Stomach (tissue), 9 donors: Measurements from ENCODE around the gene HDAC2. TPM values are rescaled to one million over a fixed set of nuclear protein-coding genes. Genes with fewer than 3 reads are reported as not detected.
"Not testable (repeated sequence)": the region's sequence is repeated elsewhere in the genome, so short reads cannot be mapped to it uniquely, and the experiment has no call there.

Experiments used
- DNase-seq, 2 donors: peaks; one replicate each; pipeline versions ENCODE4 v3.0.0 to v3.0.0-alpha.2; 2013 to 2019
- H3K27ac ChIP-seq, 5 donors: fragments of 200-600 bp in 4 of 5; sonication (generic) in 4 of 5; one replicate each; pipeline ENCODE4 v1.5.1; 2013 to 2019; ENCODE audit warnings: mild to moderate bottlenecking in 1 of 5, moderate library complexity in 1 of 5
- H3K27me3 ChIP-seq, 3 donors: fragments of 200-600 bp; sonication (generic); one replicate each; pipeline ENCODE4 v1.5.1; 2017 to 2019; ENCODE audit warnings: mixed run types in 1 of 3
- H3K36me3 ChIP-seq, 4 donors: fragments of 200-600 bp; sonication (generic); 1 replicate in 3 of 4; 2 replicates in 1 of 4; pipeline ENCODE4 v1.5.1; 2016 to 2019
- H3K4me1 ChIP-seq, 4 donors: fragments of 200-600 bp; sonication (generic); one replicate each; pipeline ENCODE4 v1.5.1; 2016 to 2019
- H3K4me3 ChIP-seq, 4 donors: fragments of 200-600 bp; sonication (generic) in 3 of 4; one replicate each; pipeline ENCODE4 v1.5.1; 2016 to 2019; ENCODE audit warnings: mild to moderate bottlenecking in 1 of 4
- H3K9me3 ChIP-seq, 4 donors: fragments of 200-600 bp; sonication (generic); one replicate each; pipeline ENCODE4 v1.5.1; 2016 to 2019
- CTCF ChIP-seq, 7 experiments: fragments of 450-650 bp in 4 of 7; fragments of 200-600 bp in 3 of 7; sonication (generic) in 3 of 7; IDR thresholded peaks; one replicate each; pipeline ENCODE4 v1.5.1; 2016 to 2019; ENCODE audit warnings: antibody characterized with exemption in 7 of 7, control low read depth in 2 of 7, mild to moderate bottlenecking in 1 of 7
- EP300 ChIP-seq: sonication (generic); formaldehyde crosslinking; IDR thresholded peaks from one replicate; pipeline ENCODE4 v1.6.1; 2017; ENCODE audit warnings: antibody characterized with exemption
- POLR2A ChIP-seq, 4 donors: fragments of 450-650 bp; IDR thresholded peaks; one replicate each; pipeline ENCODE4 v1.6.1; 2016; ENCODE audit warnings: antibody characterized with exemption in 4 of 4, control low read depth in 2 of 4, mild to moderate bottlenecking in 1 of 4, moderate library complexity in 1 of 4
- POLR2AphosphoS5 ChIP-seq, 3 donors: sonication (generic); formaldehyde crosslinking; IDR thresholded peaks; one replicate each; pipeline ENCODE4 v1.6.1; 2016; ENCODE audit warnings: antibody characterized with exemption in 3 of 3
- WGBS, 5 donors: extraction: QIAGEN DNeasy Blood & Tissue Kit in 3 of 5; methylation state at CpG; one replicate each; pipeline versions ENCODE4 v1.1.5 to v1.1.7; 2013 to 2018; 5-methylcytosine and 5-hydroxymethylcytosine counted together
- intact Hi-C: fragments of 100-400 bp; cut with DNase I; formaldehyde crosslinking; loops from one replicate; pipeline ENCODE4 v1.15.1; 2023; ENCODE audit warnings: low total_unique reads
- polyA plus RNA-seq, 3 donors: library from polyadenylated mRNA; stranded (reverse); fragments of 200-250 nt; gene quantifications; one replicate each; pipeline ENCODE4 v1.2.3, GENCODE V29; 2013
- total RNA-seq, 5 donors: library from RNA; depleted of rRNA; stranded (reverse); fragments of >200 nt; gene quantifications; one replicate each; pipeline versions ENCODE4 v1.1.0 to v1.2.3, GENCODE V29; 2014 to 2016
- donor health status: healthy with polysubstance abuse.
- donor health status: Bipolar disorder and iron deficiency.
- donor health status: healthy.

The HDAC2 gene
- total and polyA plus RNA-seq, 8 donors: 11.0 to 106 (median 57.4) TPM

- 78 to 84% (median 81%) methylated on average over 6 of the region's 6 CpGs for WGBS, 5 donors
- DNase-seq: peak in 1 of 2 donors; percentile 85
- Histone ChIP-seq H3K9me3 (no peaks in the 10 kb centered on the region), H3K27ac (no peak overlapping the region), H3K36me3 (peaks cover 7 to 42% (median 36%) of the 10 kb centered on the region in 4 donors), H3K4me1 (no peaks in the 10 kb centered on the region), H3K27me3 (no peaks in the 10 kb centered on the region), H3K4me3 (no peak overlapping the region)
- intact Hi-C loops: no loop called here
- TF ChIP-seq EP300 (no peak), CTCF (IDR thresholded peaks at IDR 0.05) (peak in 5 of 7 experiments; percentile 43 to 78 (median 67))
Measured at GRCh38 chr6:113936093-113936934, 34.6 kb downstream of the HDAC2 start.

GRCh38 chr6:113934101-113934500 lies 36.8 kb downstream of the HDAC2 start:
- H3K4me3 ChIP-seq: no peak overlapping the region
- no peak overlapping the region for H3K27ac ChIP-seq
- no peak for DNase-seq
- 92 to 100% (median 99%) methylated on average over 2 of the region's 2 CpGs for WGBS, 5 donors
- H3K27me3 ChIP-seq: no peaks in the 10 kb centered on the region
- intact Hi-C loops: no loop called here
- TF ChIP-seq POLR2A (IDR thresholded peaks at IDR 0.05) (no peak), CTCF (IDR thresholded peaks at IDR 0.05) (no peak), EP300 (no peak), POLR2AphosphoS5 (IDR thresholded peaks at IDR 0.05) (no peak)
- peaks cover 6 to 20% (median 15%) of the 10 kb centered on the region in 4 donors for H3K36me3 ChIP-seq
- H3K9me3 ChIP-seq: peaks cover 0 to 14% (median 6%) of the 10 kb centered on the region in 4 donors
- no peaks in the 10 kb centered on the region for H3K4me1 ChIP-seq

GRCh38 chr6:113931907-113932306 lies 39.0 kb downstream of the HDAC2 start:
- H3K4me1 ChIP-seq, H3K27me3 ChIP-seq, H3K4me3 ChIP-seq, DNase-seq, H3K27ac ChIP-seq, intact Hi-C loops, H3K36me3 ChIP-seq: not testable (repeated sequence)
- 91 to 98% (median 93%) methylated on average over 13 to 23 of the region's 23 CpGs for WGBS, 5 donors
- peaks cover 0 to 16% (median 8%) of the 10 kb centered on the region in 4 donors for H3K9me3 ChIP-seq

- Histone ChIP-seq H3K4me1 (no peaks in the 10 kb centered on the region), H3K27ac (no peak overlapping the region), H3K9me3 (peaks cover 0 to 16% (median 8%) of the 10 kb centered on the region in 4 donors), H3K4me3 (no peak overlapping the region), H3K36me3 (no peaks in the 10 kb centered on the region), H3K27me3 (no peaks in the 10 kb centered on the region)
- intact Hi-C loops: no loop called here
- no peak for DNase-seq
- TF ChIP-seq POLR2AphosphoS5 (IDR thresholded peaks at IDR 0.05) (no peak), CTCF (IDR thresholded peaks at IDR 0.05) (no peak)
Measured at GRCh38 chr6:113930183-113930582, 40.8 kb downstream of the HDAC2 start.

GRCh38 chr6:113927001-113927400 lies 43.9 kb downstream of the HDAC2 start:
- no peaks in the 10 kb centered on the region for H3K4me1 ChIP-seq
- no peak for TF ChIP-seq CTCF (IDR thresholded peaks at IDR 0.05)
- no peak for TF ChIP-seq POLR2A (IDR thresholded peaks at IDR 0.05)
- TF ChIP-seq EP300: no peak
- no peak for TF ChIP-seq POLR2AphosphoS5 (IDR thresholded peaks at IDR 0.05)
- 31 to 50% (median 44%) methylated on average over 2 of the region's 2 CpGs for WGBS, 5 donors

More at GRCh38 chr6:113927001-113927400, 43.9 kb downstream of the HDAC2 start:
- H3K9me3 ChIP-seq: peaks cover 0 to 16% (median 8%) of the 10 kb centered on the region in 4 donors
- no peaks in the 10 kb centered on the region for H3K27me3 ChIP-seq
- no peak overlapping the region for H3K27ac ChIP-seq
- no peak for DNase-seq
- H3K4me3 ChIP-seq: no peak overlapping the region
- intact Hi-C loops: no loop called here
- no peaks in the 10 kb centered on the region for H3K36me3 ChIP-seq
